Calu3 (cell line): Measurements from ENCODE around the gene SLC30A10. TPM values are rescaled to one million over a fixed set of nuclear protein-coding genes. Genes with fewer than 3 reads are reported as not detected.

Experiments
- BruUV-seq: library from RNA; stranded (reverse); fragments of 400-500 nt; replicated peaks from 2 replicates; lab custom pipeline; 2021; lab: Mats Ljungman, UMichigan
- CTCF ChIA-PET: fragments of 300-600 bp; sonication (Branson Sonifier 250); formaldehyde crosslinking; loops from one replicate; lab custom pipeline; 2022; ENCODE audit warnings: antibody characterized with exemption; lab: Charles Lee
- DNase-seq: peaks from one replicate; pipeline ENCODE4 v3.0.0; 2022
- H3K27ac Mint-ChIP-seq: one replicate; pipeline ENCODE4 v1.8.0; 2022; ENCODE audit warnings: mixed read lengths; ENCODE audit not compliant: unreplicated experiment
- H3K27me3 Mint-ChIP-seq: one replicate; pipeline ENCODE4 v1.8.0; 2022; ENCODE audit warnings: mixed read lengths; ENCODE audit not compliant: unreplicated experiment
- H3K36me3 Mint-ChIP-seq: one replicate; pipeline ENCODE4 v1.8.0; 2022; ENCODE audit warnings: mild to moderate bottlenecking, moderate library complexity, mixed read lengths; ENCODE audit not compliant: insufficient read depth, unreplicated experiment
- H3K4me1 Mint-ChIP-seq: one replicate; pipeline ENCODE4 v1.8.0; 2022; ENCODE audit warnings: mild to moderate bottlenecking, low read depth, mixed read lengths; ENCODE audit not compliant: unreplicated experiment
- H3K4me3 Mint-ChIP-seq: one replicate; pipeline ENCODE4 v1.8.0; 2022; ENCODE audit warnings: mild to moderate bottlenecking, low read depth, moderate library complexity, mixed read lengths; ENCODE audit not compliant: unreplicated experiment
- H3K9me3 Mint-ChIP-seq: one replicate; pipeline ENCODE4 v1.8.0; 2022; ENCODE audit warnings: low read depth, mixed read lengths; ENCODE audit not compliant: unreplicated experiment
- intact Hi-C: fragments of 100-400 bp; cut with micrococcal nuclease; formaldehyde crosslinking; loops from one replicate; pipeline ENCODE4 v1.10.0; 2022; ENCODE audit not compliant: unreplicated experiment
- total RNA-seq: library from RNA; stranded (reverse); gene quantifications from 2 replicates; pipeline ENCODE4 v1.2.3, GENCODE V29; 2022
- TF ChIP-seq, protein P1 (sequence below): fragments of 200-600 bp; IDR thresholded peaks from one replicate; pipeline ENCODE4 v1.8.0; 2022; ENCODE audit warnings: antibody characterized with exemption; ENCODE audit not compliant: unreplicated experiment

Gene SLC30A10
- total RNA-seq, 1 experiment from 2014 or later = not detected

DNA sequence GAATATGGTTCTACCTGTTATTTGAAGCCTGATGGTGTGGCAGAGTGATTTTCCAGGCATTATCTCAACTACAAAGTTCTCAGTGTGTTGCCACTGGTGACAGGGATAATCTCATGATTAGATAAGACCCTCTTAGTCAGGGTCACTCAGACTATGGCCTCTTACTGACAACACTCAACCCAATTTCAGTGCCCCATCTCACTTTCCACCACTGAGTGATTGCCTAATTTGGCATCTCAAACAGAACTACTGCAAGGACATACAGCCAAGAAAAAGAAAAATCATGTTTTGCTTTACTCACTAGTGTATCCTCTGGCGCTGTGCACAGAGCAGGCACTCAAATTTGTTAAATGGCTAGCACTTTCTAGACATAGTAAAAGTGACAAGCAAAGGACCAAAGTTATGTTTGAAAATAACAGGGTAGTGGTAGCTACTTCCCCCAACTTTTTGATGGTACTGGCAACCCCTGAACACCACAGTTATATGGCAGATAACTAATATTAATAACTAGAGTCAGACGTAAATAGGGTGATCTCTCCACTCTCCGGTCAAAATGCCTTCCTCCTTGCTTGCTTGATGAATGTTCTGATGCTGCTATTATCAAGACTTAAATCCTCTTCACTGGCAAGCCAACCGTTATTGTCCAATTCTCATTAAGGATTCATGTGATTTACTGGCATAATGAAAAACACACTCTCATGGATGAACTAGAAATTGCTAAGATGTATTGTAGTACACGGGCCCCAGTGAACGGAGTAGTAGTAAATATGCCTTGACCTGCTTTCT is 37.1 kb upstream of the SLC30A10 start:
- Mint-ChIP-seq H3K4me3 (no peak overlapping the region), H3K4me1 (no peaks in the 10 kb centered on the region), H3K36me3 (peaks cover 15% of the 10 kb centered on the region), H3K9me3 (no peaks in the 10 kb centered on the region), H3K27me3 (no peaks in the 10 kb centered on the region), H3K27ac (no peak overlapping the region)
- CTCF ChIA-PET = no interaction called here
- intact Hi-C loops = no loop called here
- DNase-seq = no peak
- no TSS peak for BruUV-seq
- TF ChIP-seq, protein P1, sequence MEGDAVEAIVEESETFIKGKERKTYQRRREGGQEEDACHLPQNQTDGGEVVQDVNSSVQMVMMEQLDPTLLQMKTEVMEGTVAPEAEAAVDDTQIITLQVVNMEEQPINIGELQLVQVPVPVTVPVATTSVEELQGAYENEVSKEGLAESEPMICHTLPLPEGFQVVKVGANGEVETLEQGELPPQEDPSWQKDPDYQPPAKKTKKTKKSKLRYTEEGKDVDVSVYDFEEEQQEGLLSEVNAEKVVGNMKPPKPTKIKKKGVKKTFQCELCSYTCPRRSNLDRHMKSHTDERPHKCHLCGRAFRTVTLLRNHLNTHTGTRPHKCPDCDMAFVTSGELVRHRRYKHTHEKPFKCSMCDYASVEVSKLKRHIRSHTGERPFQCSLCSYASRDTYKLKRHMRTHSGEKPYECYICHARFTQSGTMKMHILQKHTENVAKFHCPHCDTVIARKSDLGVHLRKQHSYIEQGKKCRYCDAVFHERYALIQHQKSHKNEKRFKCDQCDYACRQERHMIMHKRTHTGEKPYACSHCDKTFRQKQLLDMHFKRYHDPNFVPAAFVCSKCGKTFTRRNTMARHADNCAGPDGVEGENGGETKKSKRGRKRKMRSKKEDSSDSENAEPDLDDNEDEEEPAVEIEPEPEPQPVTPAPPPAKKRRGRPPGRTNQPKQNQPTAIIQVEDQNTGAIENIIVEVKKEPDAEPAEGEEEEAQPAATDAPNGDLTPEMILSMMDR = no peak

DNA sequence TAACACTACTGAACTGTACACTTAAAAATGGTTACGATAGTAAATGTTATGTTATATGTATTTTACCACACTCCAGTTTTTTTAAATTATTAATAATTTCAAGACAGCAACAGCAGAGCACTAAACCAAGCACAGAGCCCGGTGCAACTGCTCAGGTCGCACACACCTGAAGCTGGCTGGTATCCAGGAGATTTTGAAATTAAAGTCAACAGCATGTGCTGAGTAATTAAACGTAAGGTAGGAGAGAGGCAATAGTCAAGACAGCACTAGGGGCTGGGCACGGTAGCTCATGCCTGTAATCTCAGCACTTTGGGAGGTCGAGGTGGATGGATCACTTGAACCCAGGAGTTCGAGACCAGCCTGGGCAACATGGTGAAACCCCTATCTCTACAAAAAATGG is 35.1 kb upstream of the SLC30A10 start:
- Mint-ChIP-seq H3K27ac (no peak overlapping the region), H3K4me3 (no peak overlapping the region), H3K27me3 (no peaks in the 10 kb centered on the region), H3K9me3 (no peaks in the 10 kb centered on the region), H3K36me3 (peaks cover 8% of the 10 kb centered on the region), H3K4me1 (no peaks in the 10 kb centered on the region)
- intact Hi-C loops = no loop called here
- TF ChIP-seq, protein P1 = no peak
- no peak for DNase-seq
- CTCF ChIA-PET = no interaction called here
- BruUV-seq = no TSS peak

DNA sequence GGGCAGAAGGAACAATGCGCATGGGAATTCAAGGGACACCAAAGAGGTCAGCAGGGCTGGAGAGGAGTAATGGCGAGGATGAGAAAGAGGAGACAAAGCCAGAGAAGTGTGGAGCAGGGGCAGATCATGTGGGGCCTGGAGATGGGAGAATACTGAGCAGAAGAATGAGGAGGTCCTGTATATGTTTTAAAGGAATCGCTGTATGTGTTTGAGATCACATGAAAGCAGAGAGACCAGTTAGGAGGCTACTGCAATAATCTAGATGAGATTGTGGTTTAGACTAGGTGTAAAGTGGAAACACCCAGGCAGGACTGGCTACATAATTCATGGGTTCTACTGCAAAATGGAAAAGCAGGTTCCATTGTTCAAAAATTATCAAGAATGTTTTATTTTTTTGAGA is 33.3 kb upstream of the SLC30A10 start:
- Mint-ChIP-seq H3K4me1 (no peaks in the 10 kb centered on the region), H3K27me3 (no peaks in the 10 kb centered on the region), H3K9me3 (no peaks in the 10 kb centered on the region), H3K27ac (no peak overlapping the region), H3K36me3 (no peaks in the 10 kb centered on the region), H3K4me3 (no peak overlapping the region)
- no TSS peak for BruUV-seq
- TF ChIP-seq, protein P1 = no peak
- DNase-seq = no peak
- CTCF ChIA-PET = no interaction called here
- intact Hi-C loops = no loop called here

DNA sequence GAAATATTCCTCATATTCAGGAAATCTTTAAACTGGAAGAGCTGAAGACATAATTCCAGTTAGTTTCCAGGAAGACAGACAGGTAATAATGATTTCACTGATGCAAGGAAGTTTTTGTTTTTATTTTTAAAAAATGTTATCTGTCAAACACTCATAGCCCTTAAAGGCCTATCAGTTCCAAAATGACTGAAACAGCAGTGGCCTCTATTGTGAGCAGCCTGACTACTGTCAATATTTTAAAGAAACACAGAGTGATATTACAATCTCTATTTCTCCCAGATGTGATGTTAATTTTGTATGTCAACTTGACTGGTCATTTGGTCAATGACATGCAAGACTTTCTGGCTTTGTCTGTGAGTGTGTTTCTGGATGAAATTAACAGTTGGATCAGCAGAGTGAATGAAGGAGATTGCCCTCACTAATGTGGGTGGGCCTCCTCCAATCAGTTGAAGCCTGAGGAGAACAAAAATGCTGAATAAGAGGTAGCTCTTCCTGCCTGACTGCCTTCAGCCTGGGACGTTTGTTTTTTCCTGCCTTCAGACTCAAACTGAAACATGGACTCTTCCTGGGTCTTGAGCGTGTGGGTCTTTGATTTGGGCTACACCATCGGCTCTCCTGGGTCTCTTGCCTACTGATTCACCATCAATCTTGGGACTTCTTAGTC is 31.3 kb upstream of the SLC30A10 start:
- Mint-ChIP-seq H3K4me1 (peaks cover 9% of the 10 kb centered on the region), H3K27me3 (no peaks in the 10 kb centered on the region)
- intact Hi-C loops = loop anchor here (5.0 kb wide), 1 partner anchor 122 kb away; no protein-coding TSS in a partner anchor

More for the DNA sequence above, 31.3 kb upstream of the SLC30A10 start:
- CTCF ChIA-PET = no interaction called here
- H3K36me3 Mint-ChIP-seq = no peaks in the 10 kb centered on the region
- H3K27ac Mint-ChIP-seq = no peak overlapping the region
- no peaks in the 10 kb centered on the region for H3K9me3 Mint-ChIP-seq
- no peak overlapping the region for H3K4me3 Mint-ChIP-seq
- TF ChIP-seq, protein P1 = no peak
- BruUV-seq = no TSS peak
- no peak for DNase-seq
